Sigmoid colon (tissue), 4 donors: ENCODE measurements around the gene CHURC1.

ENCODE experiments used
- CTCF ChIP-seq, 4 experiments: fragments of 450-650 bp in 3 of 4; fragments of 200-600 bp in 1 of 4; IDR thresholded peaks; one replicate each; pipeline ENCODE4 v1.5.1; 2016 to 2019; ENCODE audit warnings: antibody characterized with exemption in 4 of 4, mild to moderate bottlenecking in 3 of 4, moderate library complexity in 2 of 4
- EP300 ChIP-seq, 4 donors: sonication (generic); formaldehyde crosslinking; IDR thresholded peaks; one replicate each; pipeline ENCODE4 v1.6.1; 2017; ENCODE audit warnings: antibody characterized with exemption in 4 of 4
- POLR2A ChIP-seq, 2 donors: fragments of 450-650 bp; IDR thresholded peaks; one replicate each; pipeline ENCODE4 v1.6.1; 2016; ENCODE audit warnings: antibody characterized with exemption in 2 of 2, mild to moderate bottlenecking in 2 of 2, moderate library complexity in 2 of 2
- POLR2AphosphoS5 ChIP-seq, 4 donors: sonication (generic); formaldehyde crosslinking; IDR thresholded peaks; one replicate each; pipeline ENCODE4 v1.6.1; 2017; ENCODE audit warnings: antibody characterized with exemption in 4 of 4

- TF ChIP-seq CTCF (IDR thresholded peaks at IDR 0.05) (no peak), POLR2A (IDR thresholded peaks at IDR 0.05) (no peak), EP300 (IDR thresholded peaks at IDR 0.05) (no peak), POLR2AphosphoS5 (IDR thresholded peaks at IDR 0.05) (no peak)
These were observed 20.2 kb downstream of the CHURC1 start for GRCh38 chr14:64934338-64934929.
